Endothelial cell of umbilical vein (primary cell): ENCODE data around the gene COQ5. TPM values are rescaled to one million over a fixed set of nuclear protein-coding genes. Genes with fewer than 3 reads are reported as not detected.

Experiments used
- BruUV-seq: library from RNA; stranded (reverse); fragments of 400-500 nt; replicated peaks from 2 replicates; lab custom pipeline; 2021; lab: Mats Ljungman, UMichigan
- CTCF ChIA-PET: fragments of 300-600, 350-600 bp; sonication (Branson Sonifier 250); formaldehyde crosslinking; loops from one replicate; lab custom pipeline; 2021; ENCODE audit warnings: antibody characterized with exemption, inconsistent platforms; lab: Charles Lee
- POLR2A ChIA-PET: fragments of 300-600, 350-600 bp; sonication (Branson Sonifier 250); formaldehyde crosslinking; loops from one replicate; lab custom pipeline; 2021; ENCODE audit warnings: antibody characterized with exemption, inconsistent platforms; lab: Charles Lee
- DNase-seq: peaks from one replicate; pipeline ENCODE4 v3.0.0-alpha.2; 2011; ENCODE audit warnings: low read depth, low spot score
- FAIRE-seq: peaks from 2 replicates; lab custom pipeline; 2011; peaks lifted over from hg19 to GRCh38; lab: Jason Lieb, UNC
- H2AFZ ChIP-seq: 2 replicates; pipeline ENCODE4 v1.6.0; 2012; ENCODE audit warnings: low read depth, low read length, control low read depth, inconsistent platforms
- H3K27ac ChIP-seq: 2 replicates; pipeline ENCODE4 v1.5.1; 2011; ENCODE audit warnings: low read depth, mild to moderate bottlenecking, control low read depth, low read length, moderate library complexity; ENCODE audit not compliant: insufficient read depth
- H3K27me3 ChIP-seq, 2 experiments: 2 replicates each; pipeline versions ENCODE4 v1.6.0 to v1.6.1; 2011; ENCODE audit warnings: low read length in 2 of 2, mixed read lengths in 1 of 2; ENCODE audit not compliant: control insufficient read depth in 2 of 2, insufficient read depth in 2 of 2
- H3K36me3 ChIP-seq, 2 experiments: 2 replicates in 1 of 2; 3 replicates in 1 of 2; pipeline ENCODE4 v1.5.1; 2011; ENCODE audit warnings: low read length in 2 of 2, mild to moderate bottlenecking in 1 of 2, moderate library complexity in 1 of 2; ENCODE audit not compliant: control insufficient read depth in 2 of 2, insufficient read depth in 2 of 2; ENCODE audit errors: extremely low read depth in 1 of 2
- H3K4me1 ChIP-seq: 3 replicates; pipeline ENCODE4 v1.5.1; 2011; ENCODE audit warnings: mild to moderate bottlenecking, low read length; ENCODE audit not compliant: control insufficient read depth, insufficient read depth; ENCODE audit errors: extremely low read depth
- H3K4me2 ChIP-seq: 2 replicates; pipeline ENCODE4 v1.6.1; 2011; ENCODE audit warnings: low read length, control low read depth, mixed read lengths; ENCODE audit not compliant: insufficient read depth
- H3K4me3 ChIP-seq, 3 experiments: fragments of 200-600 bp in 1 of 3; sonication (generic), shearing (Covaris generic) in 1 of 3; replicated peaks in 1 of 3; 2 replicates each; pipeline ENCODE4 v1.5.1; 2011 to 2016; ENCODE audit warnings: control low read depth in 3 of 3, low read length in 3 of 3, mild to moderate bottlenecking in 2 of 3, inconsistent platforms in 1 of 3, low read depth in 1 of 3, moderate library complexity in 1 of 3; ENCODE audit not compliant: insufficient read depth in 1 of 3
- H3K79me2 ChIP-seq: 2 replicates; pipeline ENCODE4 v1.6.0; 2012; ENCODE audit warnings: low read length, inconsistent platforms; ENCODE audit not compliant: control insufficient read depth, insufficient read depth
- H3K9ac ChIP-seq: replicated peaks from 2 replicates; pipeline ENCODE3; 2011; ENCODE audit warnings: low read length, control low read depth; ENCODE audit not compliant: insufficient read depth; ENCODE audit errors: extremely low read depth
- H3K9me1 ChIP-seq: replicated peaks from 3 replicates; pipeline ENCODE4 v1.6.0; 2011; ENCODE audit warnings: mild to moderate bottlenecking, low read length; ENCODE audit not compliant: control insufficient read depth, insufficient read depth; ENCODE audit errors: extremely low read depth
- H3K9me3 ChIP-seq: replicated peaks from 2 replicates; pipeline ENCODE4 v1.5.1; 2012; ENCODE audit warnings: low read length, inconsistent platforms; ENCODE audit not compliant: control insufficient read depth, insufficient read depth
- H4K20me1 ChIP-seq: replicated peaks from 2 replicates; pipeline ENCODE3; 2011; ENCODE audit warnings: mild to moderate bottlenecking, low read length; ENCODE audit not compliant: control insufficient read depth, insufficient read depth; ENCODE audit errors: extremely low read depth
- CTCF ChIP-seq, 2 donors: IDR thresholded peaks; 1 replicate in 1 of 2; 2 replicates in 1 of 2; pipeline ENCODE4 v1.5.1; 2011; ENCODE audit warnings: low read length in 2 of 2, mild to moderate bottlenecking in 2 of 2, moderate library complexity in 2 of 2, control low read depth in 1 of 2, inconsistent platforms in 1 of 2, low read depth in 1 of 2; ENCODE audit not compliant: insufficient read depth in 1 of 2; ENCODE audit errors: extremely low read depth in 1 of 2
- EZH2 ChIP-seq: IDR thresholded peaks from 2 replicates; pipeline ENCODE4 v1.6.1; 2012; ENCODE audit warnings: borderline replicate concordance, low read depth, mild to moderate bottlenecking, moderate library complexity, low read length, inconsistent platforms; ENCODE audit not compliant: severe bottlenecking
- FOS ChIP-seq: IDR thresholded peaks from 2 replicates; pipeline ENCODE4 v1.6.1; 2011; ENCODE audit warnings: mild to moderate bottlenecking, low read length, moderate library complexity, borderline replicate concordance; ENCODE audit not compliant: insufficient read depth
- JUN ChIP-seq: IDR thresholded peaks from 2 replicates; pipeline ENCODE4 v1.6.1; 2011; ENCODE audit warnings: borderline replicate concordance, low read depth; ENCODE audit not compliant: insufficient read length, insufficient read depth
- MYC ChIP-seq: IDR thresholded peaks from one replicate; pipeline ENCODE4 v1.6.1; 2011; ENCODE audit warnings: mild to moderate bottlenecking, low read depth, low read length
- POLR2A ChIP-seq: IDR thresholded peaks from 2 replicates; pipeline ENCODE4 v1.6.1; 2012; ENCODE audit warnings: low read depth, mild to moderate bottlenecking, control low read depth, low read length
- POLR2AphosphoS5 ChIP-seq: IDR thresholded peaks from 2 replicates; pipeline ENCODE4 v1.6.1; 2012; ENCODE audit warnings: low read depth, mild to moderate bottlenecking, control low read depth, low read length, moderate library complexity; ENCODE audit not compliant: insufficient read depth
- dilution Hi-C: fragments of 300-500 bp; cut with MboI; formaldehyde crosslinking; loops from one replicate; pipeline ENCODE4 v1.15.0; 2019; ENCODE audit warnings: low sequenced_read_pairs; ENCODE audit not compliant: extremely low pct_ligation_motif_present
- intact Hi-C: fragments of 100-400 bp; cut with micrococcal nuclease; formaldehyde crosslinking; loops from one replicate; pipeline ENCODE4 v1.10.0; 2022
- polyA plus RNA-seq, 4 experiments: library from polyadenylated mRNA; depleted of rRNA in 3 of 4; stranded (reverse) in 3 of 4; unstranded in 1 of 4; fragments of >200 nt; gene quantifications; 2 replicates each; pipeline versions ENCODE4 v1.2.1 to v1.2.3, GENCODE V29; 2011 to 2012; ENCODE audit warnings: missing spikeins in 1 of 4
- total RNA-seq: library from RNA; stranded (reverse); gene quantifications from 2 replicates; pipeline ENCODE4 v1.2.3, GENCODE V29; 2021

The COQ5 gene
- total and polyA plus RNA-seq, 2 donors (not counting 3 experiments of a cell fraction or from before 2014, with no cell fraction given) = 19.7 to 23.7 TPM

- H3K9ac ChIP-seq = no peak overlapping the region
- peaks cover 6% of the 10 kb centered on the region for H3K79me2 ChIP-seq
- H3K9me1 ChIP-seq = no peaks in the 10 kb centered on the region
- peaks cover 9% of the 10 kb centered on the region for H3K4me1 ChIP-seq
- DNase-seq = no peak
- no peaks in the 10 kb centered on the region for H3K9me3 ChIP-seq
- no peak overlapping the region for H3K4me2 ChIP-seq
- BruUV-seq = no TSS peak
- H4K20me1 ChIP-seq = no peaks in the 10 kb centered on the region
- dilution Hi-C loops = no loop called here
- ChIA-PET POLR2A (interaction anchor here (1.5 kb wide), 1 partner anchor 23 kb away, joined by 11 read pairs; the partner anchor contains the start of gene DYNLL1), CTCF (interaction anchor here (0.8 to 1.7 kb wide), 11 partner anchors 8 to 498 kb away, joined by 3 to 8 read pairs (median 4); partner anchors contain the start of gene DYNLL1)
- H3K27me3 ChIP-seq = no peaks in the 10 kb centered on the region
- H3K4me3 ChIP-seq = no peak overlapping the region
- TF ChIP-seq POLR2A (no peak), CTCF (IDR thresholded peaks at IDR 0.05; ENCODE audit: extremely low read depth in 1 of 2, insufficient read depth in 1 of 2, low read depth in 1 of 2, low read length in 2 of 2) (no peak)
- FAIRE-seq = no peak
- no peak overlapping the region for H2AFZ ChIP-seq
- intact Hi-C loops = no loop called here
- no peak overlapping the region for H3K27ac ChIP-seq
- no peaks in the 10 kb centered on the region for H3K36me3 ChIP-seq
Observed at GRCh38 chr12:120473807-120474615, 54.9 kb downstream of the COQ5 start.

GRCh38 chr12:120472521-120472920, 56.4 kb downstream of the COQ5 start:
- peaks cover 9% of the 10 kb centered on the region for H3K4me1 ChIP-seq
- H3K36me3 ChIP-seq = no peaks in the 10 kb centered on the region
- ChIA-PET CTCF (interaction anchor here (0.8 to 1.4 kb wide), 2 partner anchors 16 to 24 kb away, joined by 3 read pairs; no protein-coding TSS in a partner anchor), POLR2A (no interaction called here)
- peaks cover under 1% of the 10 kb centered on the region for H4K20me1 ChIP-seq
- H3K4me3 ChIP-seq = no peak overlapping the region
- FAIRE-seq (peak; percentile 21), DNase-seq (no peak)
- H2AFZ ChIP-seq = no peak overlapping the region
- H3K27ac ChIP-seq = no peak overlapping the region
- TF ChIP-seq EZH2 (no peak), MYC (no peak), POLR2AphosphoS5 (no peak), FOS (no peak), JUN (no peak)
- no peak overlapping the region for H3K4me2 ChIP-seq
- intact Hi-C loops = no loop called here
- H3K27me3 ChIP-seq = no peaks in the 10 kb centered on the region
- BruUV-seq = no TSS peak
- no peaks in the 10 kb centered on the region for H3K9me1 ChIP-seq
- H3K9ac ChIP-seq = no peak overlapping the region
- dilution Hi-C loops = no loop called here
- no peaks in the 10 kb centered on the region for H3K9me3 ChIP-seq
- H3K79me2 ChIP-seq = peaks cover 21% of the 10 kb centered on the region
